ENCODE results near the gene PDE4A. TPM values are rescaled to one million over a fixed set of nuclear protein-coding genes. Genes with fewer than 3 reads are reported as not detected.

PDE4A gene
- polyA plus RNA-seq, 2 of the 4 experiments (the other 2 are of a cell fraction), result 1.2 to 3.7 TPM

DNA sequence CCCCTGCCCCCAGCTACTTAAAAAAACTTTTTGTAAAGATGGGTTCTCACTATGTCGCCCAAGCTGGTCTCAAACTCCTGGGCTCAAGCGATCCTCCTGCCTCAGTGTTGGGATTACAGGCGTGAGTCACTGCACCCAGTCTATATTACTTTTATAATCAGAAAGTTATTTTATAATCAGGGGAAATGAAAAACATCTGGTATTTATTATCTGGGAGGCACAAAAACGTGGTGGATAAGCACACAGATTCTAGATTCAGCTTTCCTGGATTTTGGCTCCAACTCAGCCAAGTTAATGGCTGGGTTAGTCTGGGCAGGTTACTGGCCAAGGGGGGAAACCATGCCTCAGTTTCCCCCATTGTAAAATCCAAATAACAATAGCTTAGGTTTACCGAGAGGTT, 58.1 kb downstream of the PDE4A start:
- ATAC-seq, result no peak
- DNase-seq (ENCODE audit: low read depth in 1 of 2, low spot score in 1 of 2), result no peak
- CTCF ChIA-PET, result interaction anchor here (0.6 to 1.3 kb wide), 7 partner anchors 9 to 221 kb away, joined by 3 to 5 read pairs (median 3); no protein-coding TSS in a partner anchor

GRCh38 chr19:10478903-10479384, 58.6 kb downstream of the PDE4A start:
- CTCF ChIA-PET, result interaction anchor here (0.6 to 1.3 kb wide), 7 partner anchors 9 to 221 kb away, joined by 3 to 5 read pairs (median 3); no protein-coding TSS in a partner anchor
- no peaks in the 10 kb centered on the region for H3K9me3 ChIP-seq
- TF ChIP-seq CTCF (IDR thresholded peaks at IDR 0.05) (peak; percentile 45), CHD4 (IDR thresholded peaks at IDR 0.05; ENCODE audit: borderline replicate concordance) (no peak), ZC3H11A (IDR thresholded peaks at IDR 0.05) (no peak), HOXB5 (CRISPR knock-in tag; IDR thresholded peaks at IDR 0.05) (no peak), MAX (IDR thresholded peaks at IDR 0.05) (peak; percentile 76), KDM1A (IDR thresholded peaks at IDR 0.05; ENCODE audit: low read depth) (no peak), E2F6 (IDR thresholded peaks at IDR 0.05; ENCODE audit: borderline replicate concordance, low read depth) (peak; percentile 76), JUNB (IDR thresholded peaks at IDR 0.05) (no peak), EHF (CRISPR knock-in tag; IDR thresholded peaks at IDR 0.05) (no peak), GATA3 (IDR thresholded peaks at IDR 0.05; ENCODE audit: borderline replicate concordance) (no peak), HOXB13 (CRISPR knock-in tag; IDR thresholded peaks at IDR 0.05; ENCODE audit: low read depth) (no peak), ESRRA (IDR thresholded peaks at IDR 0.05; ENCODE audit: borderline replicate concordance, low read length) (no peak)
- TF ChIP-seq, protein P1, sequence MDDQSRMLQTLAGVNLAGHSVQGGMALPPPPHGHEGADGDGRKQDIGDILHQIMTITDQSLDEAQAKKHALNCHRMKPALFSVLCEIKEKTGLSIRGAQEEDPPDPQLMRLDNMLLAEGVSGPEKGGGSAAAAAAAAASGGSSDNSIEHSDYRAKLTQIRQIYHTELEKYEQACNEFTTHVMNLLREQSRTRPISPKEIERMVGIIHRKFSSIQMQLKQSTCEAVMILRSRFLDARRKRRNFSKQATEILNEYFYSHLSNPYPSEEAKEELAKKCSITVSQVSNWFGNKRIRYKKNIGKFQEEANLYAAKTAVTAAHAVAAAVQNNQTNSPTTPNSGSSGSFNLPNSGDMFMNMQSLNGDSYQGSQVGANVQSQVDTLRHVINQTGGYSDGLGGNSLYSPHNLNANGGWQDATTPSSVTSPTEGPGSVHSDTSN (IDR thresholded peaks at IDR 0.05), result no peak
- POLR2A ChIA-PET, result no interaction called here
- peak overlapping the region; percentile 59 for H3K4me2 ChIP-seq
- ATAC-seq, result peak; percentile 80 to 86
- H3K4me3 ChIP-seq, result no peak overlapping the region
- peak; percentile 51 to 80 for DNase-seq (ENCODE audit: low read depth in 1 of 2, low spot score in 1 of 2)
- no peak for FAIRE-seq
- H3K4me1 ChIP-seq, result peaks cover 3% of the 10 kb centered on the region; the same call in 1 of the 3 replicates
- H3K27ac ChIP-seq, result no peak overlapping the region
- whole genome bisulfite sequencing (ENCODE audit: missing lambda C conversion rate), result 21% methylated on average over 26 of the region's 36 CpGs

More for the DNA sequence above, 58.1 kb downstream of the PDE4A start:
- no peak for TF ChIP-seq HEYL (CRISPR knock-in tag; IDR thresholded peaks at IDR 0.05)
- no peak for TF ChIP-seq MAZ (IDR thresholded peaks at IDR 0.05; ENCODE audit: borderline replicate concordance, low read depth, low read length)
- no peak for TF ChIP-seq FOSL2 (IDR thresholded peaks at IDR 0.05)
- TF ChIP-seq FOSL2 (CRISPR knock-in tag; IDR thresholded peaks at IDR 0.05), result no peak
- TF ChIP-seq ESRRA (IDR thresholded peaks at IDR 0.05; ENCODE audit: borderline replicate concordance, low read length), result no peak
- TF ChIP-seq NPAS2 (CRISPR knock-in tag; IDR thresholded peaks at IDR 0.05; ENCODE audit: borderline replicate concordance), result no peak
- TF ChIP-seq SMC3 (IDR thresholded peaks at IDR 0.05), result no peak
- TF ChIP-seq CBX8 (IDR thresholded peaks at IDR 0.05), result no peak
- no peak for TF ChIP-seq HDAC2 (IDR thresholded peaks at IDR 0.05)
- no peak for TF ChIP-seq JUN (IDR thresholded peaks at IDR 0.05)
- no peak for TF ChIP-seq RFX5 (IDR thresholded peaks at IDR 0.05)
- no peak for TF ChIP-seq POLR2AphosphoS2 (conservative IDR thresholded peaks at IDR 0.05; ENCODE audit: low read length)
- TF ChIP-seq HOXA7 (CRISPR knock-in tag; IDR thresholded peaks at IDR 0.05), result no peak
- no peak for TF ChIP-seq CEBPB (IDR thresholded peaks at IDR 0.05)
- TF ChIP-seq, protein P2, sequence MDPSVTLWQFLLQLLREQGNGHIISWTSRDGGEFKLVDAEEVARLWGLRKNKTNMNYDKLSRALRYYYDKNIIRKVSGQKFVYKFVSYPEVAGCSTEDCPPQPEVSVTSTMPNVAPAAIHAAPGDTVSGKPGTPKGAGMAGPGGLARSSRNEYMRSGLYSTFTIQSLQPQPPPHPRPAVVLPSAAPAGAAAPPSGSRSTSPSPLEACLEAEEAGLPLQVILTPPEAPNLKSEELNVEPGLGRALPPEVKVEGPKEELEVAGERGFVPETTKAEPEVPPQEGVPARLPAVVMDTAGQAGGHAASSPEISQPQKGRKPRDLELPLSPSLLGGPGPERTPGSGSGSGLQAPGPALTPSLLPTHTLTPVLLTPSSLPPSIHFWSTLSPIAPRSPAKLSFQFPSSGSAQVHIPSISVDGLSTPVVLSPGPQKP (IDR thresholded peaks at IDR 0.05; ENCODE audit: low read depth, low read length), result no peak
- TF ChIP-seq SREBF2 (IDR thresholded peaks at IDR 0.05), result no peak
- no peak overlapping the region for H3K4me3 ChIP-seq
- 49% methylated on average over 5 of the region's 5 CpGs for WGBS (ENCODE audit: missing lambda C conversion rate)
- H3K9me3 ChIP-seq, result no peaks in the 10 kb centered on the region
- FAIRE-seq, result no peak
- peak overlapping the region; percentile 59 for H3K4me2 ChIP-seq
- POLR2A ChIA-PET, result no interaction called here
- H3K27ac ChIP-seq, result no peak overlapping the region
- H3K4me1 ChIP-seq, result peaks cover 3% of the 10 kb centered on the region; the same call in 1 of the 3 replicates

Data from A549 (cell line).